Ecto neural progenitor cell (in vitro differentiated cells): ENCODE results near the gene MTO1.
"Not testable (repeated sequence)": the region's sequence is repeated elsewhere in the genome, so short reads cannot be mapped to it uniquely, and the experiment has no call there.

Source experiments
- DNase-seq: peaks from one replicate; pipeline ENCODE4 v3.0.0-alpha.2; 2018; ENCODE audit warnings: low spot score

The MTO1 gene

GRCh38 chr6:73503027-73503772 is 41.7 kb downstream of the MTO1 start:
- DNase-seq = no peak

DNA sequence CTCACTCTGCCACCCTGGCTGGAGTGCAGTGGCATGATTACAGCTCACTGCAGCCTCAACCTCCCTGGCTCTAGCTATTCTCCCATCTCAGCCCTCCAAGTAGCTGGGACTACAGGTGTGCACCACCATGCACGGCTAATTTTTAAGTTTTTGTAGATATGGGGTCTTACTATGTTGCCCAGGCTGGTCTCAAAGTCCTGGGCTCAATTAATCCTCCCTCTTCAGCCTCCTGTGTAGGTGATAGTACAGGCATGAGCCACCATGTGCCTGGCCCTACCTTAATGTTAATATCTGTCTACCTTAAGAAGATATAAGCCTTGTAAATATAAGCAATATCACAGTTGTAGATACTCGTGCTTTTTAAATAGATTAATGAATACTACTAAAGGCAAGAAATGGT is 42.6 kb downstream of the MTO1 start:
- DNase-seq = no peak

DNA sequence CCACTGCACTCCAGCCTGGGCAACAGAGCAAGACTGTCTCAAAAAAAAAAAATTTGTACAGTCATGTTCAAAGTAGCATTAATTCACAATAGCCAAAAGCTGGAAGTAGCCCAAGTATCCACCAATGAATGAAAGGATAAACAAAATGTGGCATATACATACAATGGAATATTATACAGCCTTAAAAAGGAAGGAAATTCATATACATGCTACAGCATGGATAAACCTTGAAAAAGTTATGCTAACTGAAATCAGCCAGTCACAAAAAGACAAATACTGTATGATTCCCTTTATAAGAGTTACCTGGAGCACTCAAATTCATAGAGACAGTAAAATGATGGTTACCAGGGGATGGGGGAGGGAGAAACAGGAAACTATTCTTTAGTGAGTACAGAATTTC is 43.6 kb downstream of the MTO1 start:
- DNase-seq = no peak

DNA sequence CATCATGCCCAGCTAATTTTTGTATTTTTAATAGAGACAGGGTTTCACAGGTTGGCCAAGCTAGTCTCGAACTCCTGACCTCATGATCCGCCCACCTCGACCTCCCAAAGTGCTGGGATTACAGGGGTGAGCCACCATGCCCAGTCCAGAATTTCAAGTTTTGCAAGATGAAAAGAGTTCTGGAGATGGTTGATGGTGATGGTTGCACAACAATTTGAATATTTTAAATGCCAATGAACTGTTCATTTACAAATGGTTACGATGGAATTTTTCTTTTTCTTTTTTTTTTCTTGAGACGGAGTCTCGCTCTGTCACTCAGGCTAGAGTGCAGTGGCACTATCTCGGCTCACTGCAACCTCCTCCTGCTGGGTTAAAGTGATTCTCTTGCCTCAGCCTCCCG is 44.2 kb downstream of the MTO1 start:
- DNase-seq = not testable (repeated sequence)

DNA sequence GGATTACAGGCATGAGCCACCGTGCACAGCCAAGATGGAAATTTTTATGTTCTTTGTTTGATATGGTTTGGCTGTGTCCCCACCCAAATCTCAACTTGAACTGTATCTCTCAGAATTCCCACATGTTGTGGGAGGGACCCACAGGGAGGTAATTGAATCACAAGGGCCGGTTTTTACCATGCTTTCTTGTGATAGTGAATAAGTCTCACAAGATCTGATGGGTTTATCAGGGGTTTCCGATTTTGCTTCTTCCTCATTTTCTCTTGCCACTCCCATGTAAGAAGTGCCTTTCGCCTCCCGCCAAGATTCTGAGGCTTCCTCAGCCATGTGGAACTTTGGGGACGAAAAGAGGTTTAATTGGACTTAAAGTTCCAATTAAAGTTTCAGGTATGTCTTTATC is 44.7 kb downstream of the MTO1 start:
- DNase-seq = no peak

GRCh38 chr6:73508776-73509175 is 47.2 kb downstream of the MTO1 start:
- DNase-seq = no peak

DNA sequence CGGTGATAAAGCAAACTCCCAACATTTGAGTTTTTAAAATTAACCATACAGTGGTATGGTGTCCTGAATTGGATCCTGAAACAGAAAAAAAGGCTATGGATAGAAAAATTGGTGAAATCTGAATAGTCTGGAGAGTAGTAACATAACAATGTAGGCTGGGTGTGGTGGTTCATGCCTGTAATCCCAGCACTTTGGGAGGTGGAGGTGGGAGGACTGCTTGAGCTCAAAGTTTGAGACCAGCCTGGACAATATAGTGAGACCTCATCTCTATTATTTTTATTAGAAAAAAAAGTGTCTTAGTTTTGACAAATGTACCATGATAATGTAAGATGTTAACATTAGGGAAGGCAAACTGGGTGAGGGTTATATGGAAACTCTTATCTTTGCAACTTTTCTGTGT is 48.3 kb downstream of the MTO1 start:
- DNase-seq = no peak

DNA sequence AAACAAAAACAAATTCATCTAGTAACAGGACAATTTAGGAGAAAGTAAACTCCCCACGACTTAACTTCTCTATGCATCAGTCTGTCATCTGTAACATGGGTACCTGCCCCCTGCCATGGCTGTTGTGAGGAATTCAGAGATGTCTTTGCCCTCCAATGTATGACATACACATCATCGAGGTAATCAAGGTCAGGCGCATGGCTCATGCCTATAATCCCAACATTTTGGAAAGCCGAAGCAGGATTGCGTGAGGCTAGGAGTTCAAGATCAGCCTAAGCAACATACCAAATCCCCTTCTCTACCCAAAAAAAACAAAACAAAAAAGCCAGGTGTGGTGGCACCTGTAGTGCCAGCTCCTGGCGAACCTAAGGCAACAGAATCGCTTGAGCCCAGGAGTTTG is 50.3 kb downstream of the MTO1 start:
- no peak for DNase-seq

DNA sequence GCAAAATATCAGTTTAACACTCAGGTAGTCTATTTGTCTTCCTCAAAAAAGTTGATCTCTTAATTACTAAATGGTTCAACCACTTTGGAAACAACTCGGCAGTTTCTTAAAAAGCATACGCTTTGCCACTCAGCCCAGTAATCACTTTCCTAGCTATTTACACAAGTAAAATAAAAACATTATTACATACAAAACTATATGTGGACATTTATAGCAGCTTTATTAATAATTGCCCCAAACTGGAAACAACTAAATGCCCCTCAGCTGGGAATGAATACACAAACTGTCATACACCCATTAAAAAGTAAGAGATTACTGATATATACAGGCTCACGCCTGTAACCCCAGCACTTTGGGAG is 51.9 kb downstream of the MTO1 start:
- DNase-seq = no peak

- DNase-seq = no peak
Observed at GRCh38 chr6:73514746-73515110, 53.2 kb downstream of the MTO1 start.

GRCh38 chr6:73515204-73515655 is 53.7 kb downstream of the MTO1 start:
- no peak for DNase-seq

- no peak for DNase-seq
Observed at GRCh38 chr6:73516514-73517489, 55.3 kb downstream of the MTO1 start.

DNA sequence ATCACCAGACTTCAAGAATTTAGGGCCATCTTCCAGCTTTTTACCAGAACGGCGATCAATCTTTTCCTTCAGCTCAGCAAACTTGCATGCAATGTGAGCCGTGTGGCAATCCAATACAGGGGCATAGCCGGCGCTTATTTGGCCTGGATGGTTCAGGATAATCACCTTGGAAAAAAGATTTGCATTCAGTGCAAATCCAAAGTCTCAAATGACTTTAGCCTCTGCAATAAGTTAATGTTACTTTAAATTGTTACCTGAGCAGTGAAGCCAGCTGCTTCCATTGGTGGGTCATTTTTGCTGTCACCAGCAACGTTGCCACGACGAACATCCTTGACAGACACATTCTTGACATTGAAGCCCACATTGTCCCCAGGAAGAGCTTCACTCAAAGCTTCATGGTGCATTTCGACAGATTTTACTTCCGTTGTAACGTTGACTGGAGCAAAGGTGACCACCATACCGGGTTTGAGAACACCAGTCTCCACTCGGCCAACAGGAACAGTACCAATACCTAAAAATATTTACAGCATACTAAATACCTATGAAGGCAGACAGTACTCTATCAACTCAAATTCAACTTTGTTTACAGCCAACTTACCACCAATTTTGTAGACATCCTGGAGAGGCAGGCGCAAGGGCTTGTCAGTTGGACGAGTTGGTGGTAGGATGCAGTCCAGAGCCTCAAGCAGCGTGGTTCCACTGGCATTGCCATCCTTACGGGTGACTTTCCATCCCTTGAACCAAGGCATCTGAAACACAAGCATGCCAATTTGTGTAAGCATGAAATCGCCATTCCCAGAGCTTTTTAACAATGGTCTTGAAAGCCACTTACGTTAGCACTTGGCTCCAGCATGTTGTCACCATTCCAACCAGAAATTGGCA is 56.8 kb downstream of the MTO1 start:
- DNase-seq = not testable (repeated sequence)

- not testable (repeated sequence) for DNase-seq
Observed at GRCh38 chr6:73518982-73519881, 57.7 kb downstream of the MTO1 start.

GRCh38 chr6:73519926-73520687 is 58.6 kb downstream of the MTO1 start:
- peak; percentile 70 for DNase-seq

DNA sequence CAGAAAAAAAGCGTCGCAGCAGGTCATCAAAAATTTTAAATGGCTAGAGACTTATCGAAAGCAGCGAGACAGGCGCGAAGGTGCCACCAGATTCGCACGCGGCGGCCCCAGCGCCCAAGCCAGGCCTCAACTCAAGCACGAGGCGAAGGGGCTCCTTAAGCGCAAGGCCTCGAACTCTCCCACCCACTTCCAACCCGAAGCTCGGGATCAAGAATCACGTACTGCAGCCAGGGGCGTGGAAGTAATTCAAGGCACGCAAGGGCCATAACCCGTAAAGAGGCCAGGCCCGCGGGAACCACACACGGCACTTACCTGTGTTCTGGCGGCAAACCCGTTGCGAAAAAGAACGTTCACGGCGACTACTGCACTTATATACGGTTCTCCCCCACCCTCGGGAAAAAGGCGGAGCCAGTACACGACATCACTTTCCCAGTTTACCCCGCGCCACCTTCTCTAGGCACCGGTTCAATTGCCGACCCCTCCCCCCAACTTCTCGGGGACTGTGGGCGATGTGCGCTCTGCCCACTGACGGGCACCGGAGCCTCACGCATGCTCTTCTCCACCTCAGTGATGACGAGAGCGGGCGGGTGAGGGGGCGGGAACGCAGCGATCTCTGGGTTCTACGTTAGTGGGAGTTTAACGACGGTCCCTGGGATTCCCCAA is 59.3 kb downstream of the MTO1 start, which contains the start of gene EEF1A1:
Gene EEF1A1, minus strand, starts transcription at position 345 of the 663 bp plus-strand sequence. CDS start 1,006 bp downstream, outside the sequence.
- peak; percentile 98 for DNase-seq

DNA sequence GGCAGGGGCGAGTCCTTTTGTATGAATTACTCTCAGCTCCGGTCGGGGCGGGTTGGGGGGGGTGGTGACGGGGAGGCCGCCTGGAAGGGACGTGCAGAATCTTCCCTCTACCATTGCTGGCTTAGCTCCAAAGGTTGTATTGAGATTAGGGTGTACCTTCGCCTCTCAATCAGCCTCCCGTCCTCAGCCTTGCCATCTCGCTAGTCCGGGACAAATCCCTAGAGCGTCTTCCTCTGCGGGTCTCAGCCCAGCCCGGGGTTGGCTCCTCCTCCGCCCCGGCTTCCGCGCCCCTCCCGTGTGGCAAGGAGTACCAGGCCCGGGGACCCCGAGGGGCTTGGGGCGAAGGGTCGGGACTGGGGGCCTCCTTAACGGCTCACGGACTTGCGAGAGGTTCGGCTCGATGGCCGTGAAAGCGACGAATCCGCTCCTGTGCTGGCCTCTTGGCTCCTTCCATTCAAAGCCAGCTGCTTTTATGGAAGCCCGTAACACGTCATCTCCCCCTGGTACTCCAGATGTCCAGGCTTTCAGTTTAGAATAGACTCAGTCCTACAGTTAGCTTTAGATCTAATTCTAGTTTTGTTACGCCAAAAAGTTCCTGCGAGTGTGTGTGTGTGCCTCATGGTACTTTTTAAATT is 59.9 kb downstream of the MTO1 start:
- DNase-seq = no peak

- no peak for DNase-seq
Observed at GRCh38 chr6:73523434-73524123, 62.0 kb downstream of the MTO1 start.
